ENCODE measurements around the gene TTLL9. TPM values are rescaled to one million over a fixed set of nuclear protein-coding genes. Genes with fewer than 3 reads are reported as not detected.

TTLL9 gene
- total and polyA plus RNA-seq, 10 of the 15 experiments (the other 5 are each of a cell fraction or from before 2014, with no cell fraction given) = 0.03 to 0.77 (median 0.11) TPM; not detected in 2

DNA sequence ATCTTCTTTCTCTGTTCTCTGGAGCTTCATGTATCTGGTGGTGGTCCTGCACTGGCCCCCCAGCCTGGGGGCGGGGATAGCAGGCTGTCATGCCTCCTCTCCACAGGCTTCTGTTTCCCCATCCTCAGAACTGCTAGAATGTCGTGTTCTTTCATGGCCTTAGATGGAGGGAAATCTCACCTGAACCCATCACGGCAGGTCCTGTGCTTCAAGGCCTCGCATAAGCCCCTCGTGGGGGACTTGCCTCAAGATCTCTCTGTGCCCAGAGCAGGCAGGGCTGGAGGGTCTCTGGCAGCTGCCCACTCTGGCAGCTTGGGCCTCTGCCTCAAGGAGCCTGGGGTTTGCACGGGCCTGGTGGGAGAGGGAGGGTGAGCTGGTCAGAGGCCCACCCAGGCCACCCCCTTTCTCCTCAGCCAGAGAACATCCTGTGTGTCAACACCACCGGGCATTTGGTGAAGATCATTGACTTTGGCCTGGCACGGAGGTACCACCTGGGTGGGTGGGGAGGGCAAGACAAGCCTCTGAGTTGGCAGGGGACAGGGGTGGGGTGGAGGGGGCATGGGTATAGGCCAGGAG, 39.9 kb upstream of the TTLL9 start (continued):
- TF ChIP-seq, protein P1, sequence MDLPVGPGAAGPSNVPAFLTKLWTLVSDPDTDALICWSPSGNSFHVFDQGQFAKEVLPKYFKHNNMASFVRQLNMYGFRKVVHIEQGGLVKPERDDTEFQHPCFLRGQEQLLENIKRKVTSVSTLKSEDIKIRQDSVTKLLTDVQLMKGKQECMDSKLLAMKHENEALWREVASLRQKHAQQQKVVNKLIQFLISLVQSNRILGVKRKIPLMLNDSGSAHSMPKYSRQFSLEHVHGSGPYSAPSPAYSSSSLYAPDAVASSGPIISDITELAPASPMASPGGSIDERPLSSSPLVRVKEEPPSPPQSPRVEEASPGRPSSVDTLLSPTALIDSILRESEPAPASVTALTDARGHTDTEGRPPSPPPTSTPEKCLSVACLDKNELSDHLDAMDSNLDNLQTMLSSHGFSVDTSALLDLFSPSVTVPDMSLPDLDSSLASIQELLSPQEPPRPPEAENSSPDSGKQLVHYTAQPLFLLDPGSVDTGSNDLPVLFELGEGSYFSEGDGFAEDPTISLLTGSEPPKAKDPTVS (IDR thresholded peaks at IDR 0.05; ENCODE audit: low read depth, low read length) = no peak
- TF ChIP-seq SMAD5 (IDR thresholded peaks at IDR 0.05; ENCODE audit: low read depth) (no peak), CBX3 (IDR thresholded peaks at IDR 0.05; ENCODE audit: borderline replicate concordance, low read depth) (no peak), HDGF (IDR thresholded peaks at IDR 0.05) (no peak), IRF5 (IDR thresholded peaks at IDR 0.05; ENCODE audit: borderline replicate concordance) (no peak), ZSCAN29 (IDR thresholded peaks at IDR 0.05) (no peak), SIN3A (IDR thresholded peaks at IDR 0.05; ENCODE audit: low read depth, low read length) (no peak)
- TF ChIP-seq, protein P2, sequence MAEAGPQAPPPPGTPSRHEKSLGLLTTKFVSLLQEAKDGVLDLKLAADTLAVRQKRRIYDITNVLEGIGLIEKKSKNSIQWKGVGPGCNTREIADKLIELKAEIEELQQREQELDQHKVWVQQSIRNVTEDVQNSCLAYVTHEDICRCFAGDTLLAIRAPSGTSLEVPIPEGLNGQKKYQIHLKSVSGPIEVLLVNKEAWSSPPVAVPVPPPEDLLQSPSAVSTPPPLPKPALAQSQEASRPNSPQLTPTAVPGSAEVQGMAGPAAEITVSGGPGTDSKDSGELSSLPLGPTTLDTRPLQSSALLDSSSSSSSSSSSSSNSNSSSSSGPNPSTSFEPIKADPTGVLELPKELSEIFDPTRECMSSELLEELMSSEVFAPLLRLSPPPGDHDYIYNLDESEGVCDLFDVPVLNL (IDR thresholded peaks at IDR 0.05; ENCODE audit: low read depth, low read length) = no peak
- TF ChIP-seq, protein P3, sequence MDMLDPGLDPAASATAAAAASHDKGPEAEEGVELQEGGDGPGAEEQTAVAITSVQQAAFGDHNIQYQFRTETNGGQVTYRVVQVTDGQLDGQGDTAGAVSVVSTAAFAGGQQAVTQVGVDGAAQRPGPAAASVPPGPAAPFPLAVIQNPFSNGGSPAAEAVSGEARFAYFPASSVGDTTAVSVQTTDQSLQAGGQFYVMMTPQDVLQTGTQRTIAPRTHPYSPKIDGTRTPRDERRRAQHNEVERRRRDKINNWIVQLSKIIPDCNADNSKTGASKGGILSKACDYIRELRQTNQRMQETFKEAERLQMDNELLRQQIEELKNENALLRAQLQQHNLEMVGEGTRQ (IDR thresholded peaks at IDR 0.05; ENCODE audit: borderline replicate concordance, low read depth, low read length) = no peak
